Stimulated activated CD8-positive, alpha-beta memory T cell treated with anti-CD3 and anti-CD28 coated beads, Interleukin-4, amount 100 ng/mL, for 24 hours (primary cell): Measurements from ENCODE around the gene C22orf42.
"Not testable (repeated sequence)": the region's sequence is repeated elsewhere in the genome, so short reads cannot be mapped to it uniquely, and the experiment has no call there.

Experiments
- DNase-seq: peaks from one replicate; pipeline ENCODE4 v3.0.0-alpha.2; 2020; ENCODE audit warnings: low read depth

Gene C22orf42, protein sequence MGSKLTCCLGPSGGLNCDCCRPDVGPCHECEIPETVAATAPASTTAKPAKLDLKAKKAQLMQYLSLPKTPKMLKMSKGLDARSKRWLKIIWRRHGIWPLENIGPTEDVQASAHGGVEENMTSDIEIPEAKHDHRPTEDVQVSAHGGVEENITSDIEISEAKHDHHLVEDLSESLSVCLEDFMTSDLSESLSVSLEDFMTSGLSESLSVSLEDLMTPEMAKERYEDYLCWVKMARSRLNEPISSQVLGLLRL

GRCh38 chr22:32158712-32159533 is at the start of gene C22orf42:
Gene C22orf42 (minus strand): TSS chr22:32159303. CDS start chr22:32159215, 88 bp downstream.
- no peak for DNase-seq

DNA sequence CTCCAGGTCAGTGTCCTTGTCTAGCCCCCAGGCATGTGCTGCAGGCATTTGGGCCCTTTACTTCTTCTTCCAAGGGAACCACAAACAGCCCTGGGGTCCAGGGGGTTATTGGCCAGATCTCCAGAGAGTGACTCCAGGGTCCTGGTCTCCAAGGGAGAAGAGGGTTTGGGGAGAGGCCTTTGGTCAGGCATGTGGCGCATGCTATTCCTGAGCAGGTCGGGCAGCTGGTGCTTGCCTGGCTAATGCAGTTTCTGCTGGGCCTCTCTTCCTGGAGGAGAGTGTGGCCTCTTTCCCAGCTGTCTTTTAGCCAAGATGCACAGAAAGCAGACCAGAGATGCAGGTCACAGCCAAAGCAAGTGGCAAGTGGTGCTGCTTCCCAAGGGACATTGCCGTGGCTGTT is 49.6 kb upstream of the C22orf42 start:
- no peak for DNase-seq

- DNase-seq, result no peak
Measured at GRCh38 chr22:32207971-32208480, 48.9 kb upstream of the C22orf42 start.

DNA sequence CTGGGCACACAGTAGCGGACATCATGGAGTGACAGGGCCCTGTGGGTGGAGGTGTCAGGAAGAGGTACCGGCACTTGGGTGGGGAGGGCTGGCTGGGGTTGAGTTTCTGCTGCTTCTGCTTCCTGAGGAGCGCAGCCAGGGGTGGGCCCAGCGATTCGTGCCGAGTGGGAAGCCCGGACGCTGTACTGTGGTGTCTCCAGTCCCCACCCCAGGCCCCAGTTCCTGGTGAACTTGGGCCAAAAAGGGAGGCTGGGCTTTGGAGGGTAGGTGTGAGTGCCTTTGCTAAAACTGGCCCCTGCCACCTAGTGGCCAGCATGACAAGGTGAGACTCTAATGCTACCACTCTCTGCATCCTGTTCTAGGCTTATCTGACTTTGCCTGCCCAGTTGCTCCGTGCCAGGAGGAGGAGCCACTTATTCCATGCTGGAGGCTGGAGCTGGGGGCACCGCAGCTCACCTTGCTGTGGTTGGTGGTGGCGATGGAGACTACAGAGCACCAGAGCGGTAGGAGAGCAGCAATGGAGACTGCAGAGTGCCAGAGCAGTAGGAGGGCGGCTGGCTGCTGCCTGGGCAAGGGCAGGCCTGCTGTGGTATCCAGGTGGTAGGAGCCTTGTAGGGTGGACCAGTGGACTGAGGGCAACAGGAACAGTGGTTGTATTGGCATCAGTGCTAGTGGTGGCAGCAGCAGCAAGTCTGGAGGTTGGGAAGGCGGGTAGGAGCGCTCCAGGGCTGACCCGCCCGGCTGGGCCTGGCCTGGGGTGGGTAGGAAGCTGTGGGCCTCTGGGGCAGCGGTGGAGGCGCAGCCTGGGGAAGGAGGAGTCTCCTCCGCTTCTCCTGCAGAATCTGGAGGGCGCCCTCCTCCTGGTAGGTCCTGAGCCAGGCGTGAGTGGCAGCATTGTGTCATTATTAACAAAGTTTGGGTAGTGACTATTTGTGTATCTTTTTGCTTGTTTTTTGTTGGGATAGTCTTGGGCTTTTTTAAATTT is 48.0 kb upstream of the C22orf42 start:
- DNase-seq, result no peak

DNA sequence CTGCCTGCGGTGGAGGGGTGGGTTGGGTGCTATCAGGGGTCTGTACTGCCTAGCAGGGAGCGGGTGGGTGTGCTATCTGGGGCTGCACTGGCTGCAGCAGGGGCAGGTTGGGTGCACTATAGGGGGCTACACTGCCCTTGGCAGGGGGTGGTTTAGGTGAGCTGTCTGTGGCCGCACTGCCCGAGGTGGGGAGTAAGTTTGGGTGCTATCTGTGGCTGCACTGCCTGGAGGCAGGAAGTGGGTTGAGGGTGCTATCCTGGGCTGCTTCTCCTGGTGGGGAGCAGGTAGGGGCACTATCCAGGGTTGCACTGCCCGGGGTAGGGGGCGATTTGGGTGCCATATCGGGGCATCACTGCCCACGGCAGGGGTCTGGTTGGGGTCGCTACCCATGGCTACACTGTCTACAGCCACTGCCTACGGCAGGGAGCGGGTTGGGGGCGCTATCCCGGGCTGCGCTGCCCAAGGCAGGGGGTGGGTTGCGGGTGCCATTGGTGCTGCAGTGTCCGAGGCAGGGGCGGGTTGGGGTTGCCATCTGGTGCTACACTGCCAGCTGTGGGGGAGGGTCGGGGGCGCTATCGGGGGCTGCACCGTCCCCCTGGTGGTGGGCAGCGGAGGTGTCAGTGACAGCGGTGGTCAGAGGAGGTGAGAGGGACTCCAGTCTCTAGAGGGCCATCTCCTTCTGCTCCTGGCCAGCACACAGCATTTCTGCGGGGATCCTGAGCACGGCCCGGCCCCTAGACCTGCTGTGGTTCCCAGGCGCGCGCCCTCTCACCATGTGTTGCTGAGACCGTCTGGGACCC is 47.1 kb upstream of the C22orf42 start:
- DNase-seq, result no peak

- no peak for DNase-seq
Measured at GRCh38 chr22:32204856-32205722, 46.0 kb upstream of the C22orf42 start, which contains the start of gene RFPL2. Gene RFPL2 (minus strand): TSS chr22:32205073. CDS start chr22:32202451, 2,622 bp downstream.

DNA sequence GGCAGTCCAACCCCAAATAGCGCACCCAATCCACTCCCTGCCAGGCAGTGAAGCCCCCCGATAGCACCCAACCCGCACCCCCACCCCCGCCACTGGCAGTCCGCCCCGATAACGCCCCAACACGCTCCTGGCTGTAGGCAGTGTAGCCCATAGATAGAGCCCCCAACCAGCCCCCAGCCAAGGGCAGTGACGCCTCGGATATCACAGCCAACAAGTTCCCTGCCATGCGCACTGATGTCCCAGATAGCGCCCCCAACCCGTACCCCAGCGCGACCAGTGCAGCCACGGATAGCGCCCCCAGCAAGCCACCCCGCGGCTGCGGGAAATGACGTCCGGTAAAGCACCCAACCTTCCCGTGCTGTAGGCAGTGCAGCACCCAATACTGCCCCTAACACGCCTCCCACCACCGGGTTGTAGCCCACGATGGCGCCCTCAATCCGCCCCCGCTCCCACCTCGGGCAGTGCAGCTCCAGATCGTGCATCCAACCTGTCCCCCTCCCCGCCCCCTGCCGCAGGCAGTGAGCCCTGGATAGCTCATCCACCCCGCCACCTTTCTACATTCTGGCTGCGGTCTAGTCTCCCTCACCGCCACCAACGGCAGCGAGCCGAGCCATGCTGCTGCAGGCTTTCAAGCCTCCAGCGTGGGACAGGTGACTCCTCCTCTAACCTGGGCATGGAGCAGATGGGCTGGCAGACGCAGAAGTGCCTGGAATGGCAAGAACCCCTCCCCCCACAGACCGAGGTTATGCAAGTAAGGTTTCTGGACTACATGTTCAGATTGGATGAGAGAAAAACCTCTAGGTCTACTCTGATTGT is 45.1 kb upstream of the C22orf42 start:
- DNase-seq, result no peak

DNA sequence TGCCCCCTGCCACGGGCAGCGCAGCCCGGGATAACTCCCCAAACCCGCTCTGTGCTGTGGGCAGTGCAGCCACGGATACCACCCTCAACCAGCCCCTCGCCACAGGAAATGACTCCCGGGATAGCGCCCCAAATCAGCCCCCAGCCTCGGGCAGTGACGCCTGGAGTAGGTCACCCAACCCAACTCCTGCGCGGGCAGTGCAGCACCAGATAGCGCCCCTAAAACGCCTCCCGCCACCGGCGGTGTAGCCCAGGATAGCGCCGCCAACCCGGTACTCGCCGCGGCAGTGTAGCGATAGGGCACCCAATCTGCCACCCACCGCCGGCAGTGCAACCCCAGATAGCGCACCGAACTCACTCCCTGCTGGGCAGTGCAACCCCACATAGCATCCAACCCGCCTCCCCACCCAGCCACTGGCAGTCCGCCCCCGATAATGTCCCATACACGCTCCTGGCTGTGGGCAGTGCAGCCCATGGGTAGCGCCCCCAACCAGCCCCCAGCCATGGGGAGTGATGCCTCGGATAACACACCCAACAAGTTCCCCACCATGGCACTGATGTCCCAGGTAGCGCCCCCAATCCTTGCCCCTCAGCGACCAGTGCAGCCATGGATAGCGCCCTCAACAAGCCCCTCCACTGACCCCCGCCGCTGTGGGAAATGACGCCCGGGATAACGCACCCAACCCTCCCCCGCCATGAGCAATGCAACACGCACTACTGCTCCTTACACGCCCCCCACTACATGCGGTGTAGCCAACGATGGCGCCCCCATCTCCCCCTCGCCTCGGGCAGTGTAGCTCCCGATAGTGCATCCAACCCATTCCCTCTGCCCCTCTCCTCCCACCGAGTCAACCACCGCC is 44.3 kb upstream of the C22orf42 start:
- no peak for DNase-seq

DNA sequence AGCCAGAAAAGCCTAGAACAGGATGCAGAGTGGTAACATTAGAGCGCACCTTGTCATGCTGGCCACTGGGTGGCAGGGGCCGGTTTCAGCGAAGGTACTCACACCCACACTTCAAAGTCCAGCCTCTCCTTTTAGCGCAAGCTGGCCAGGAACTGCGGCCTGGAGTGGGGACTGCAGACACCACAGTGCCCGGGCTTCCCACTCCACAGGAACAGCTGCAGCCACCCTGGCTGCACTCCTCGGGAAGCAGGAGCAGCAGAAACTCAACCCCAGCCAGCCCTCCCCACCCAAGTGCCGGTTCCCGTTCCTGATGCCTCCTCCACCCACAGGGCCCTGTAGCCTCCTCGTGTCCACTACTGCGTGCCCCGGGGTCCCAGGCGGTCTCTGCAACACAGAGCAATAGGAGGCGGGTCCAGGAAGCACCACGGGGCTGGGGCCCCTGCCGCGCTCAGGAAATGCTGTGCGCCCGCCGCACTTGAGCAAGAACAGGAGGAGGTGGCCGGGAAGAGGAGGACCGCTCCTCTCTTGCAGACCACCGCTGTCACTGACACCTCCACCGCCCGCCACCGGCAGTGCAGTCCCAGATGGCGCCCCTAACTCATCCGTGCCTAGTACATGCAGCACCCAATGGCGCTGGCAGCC is 43.6 kb upstream of the C22orf42 start:
- no peak for DNase-seq

- no peak for DNase-seq
Measured at GRCh38 chr22:32202161-32202538, 43.0 kb upstream of the C22orf42 start.

GRCh38 chr22:32200752-32201151 is 41.6 kb upstream of the C22orf42 start:
- no peak for DNase-seq

- no peak for DNase-seq
Measured at GRCh38 chr22:32199961-32200360, 40.9 kb upstream of the C22orf42 start.

DNA sequence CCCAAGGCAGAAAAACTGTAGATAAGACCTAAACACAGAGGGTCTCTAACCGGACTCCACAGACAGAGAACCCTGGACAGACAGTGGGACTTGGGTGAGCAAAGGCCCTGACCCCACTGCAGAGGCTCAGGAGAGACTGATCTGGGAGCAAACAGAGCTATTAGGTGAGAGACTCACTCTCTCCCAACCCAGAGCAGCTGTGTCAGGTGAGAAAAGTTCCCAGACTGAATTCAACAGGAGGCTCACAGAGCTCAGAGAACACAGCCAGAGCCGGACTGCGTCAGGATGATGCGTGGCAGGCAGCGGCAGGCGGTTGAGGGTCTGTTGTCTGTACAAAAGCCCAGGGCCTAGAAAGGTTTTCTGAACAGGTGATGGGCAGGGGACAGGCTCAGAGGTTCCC is 40.2 kb upstream of the C22orf42 start:
- no peak for DNase-seq

- DNase-seq, result not testable (repeated sequence)
Measured at GRCh38 chr22:32197553-32198226, 38.6 kb upstream of the C22orf42 start.

DNA sequence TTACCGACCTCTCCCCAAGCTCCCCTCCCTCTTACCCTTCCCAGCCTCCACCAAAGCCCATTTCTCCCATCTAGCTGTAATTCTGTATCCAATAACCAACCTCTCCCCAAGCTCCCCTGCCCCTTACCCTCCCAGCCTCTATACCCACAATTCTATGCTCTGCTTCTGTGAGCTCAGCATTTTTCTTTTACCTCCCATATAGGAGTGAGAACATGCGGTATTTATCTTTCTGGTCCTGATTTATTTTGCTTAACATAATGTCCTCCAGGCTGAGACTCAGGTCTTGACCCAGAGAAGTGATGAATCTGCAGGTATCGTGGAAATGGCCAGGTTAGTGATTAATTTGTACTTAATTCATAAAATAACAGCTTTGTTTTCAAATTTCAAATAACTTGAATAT is 36.8 kb upstream of the C22orf42 start:
- not testable (repeated sequence) for DNase-seq

- not testable (repeated sequence) for DNase-seq
Measured at GRCh38 chr22:32193346-32193745, 34.2 kb upstream of the C22orf42 start.

- DNase-seq, result not testable (repeated sequence)
Measured at GRCh38 chr22:32191021-32191420, 31.9 kb upstream of the C22orf42 start.
